Keratinocyte (primary cell): ENCODE measurements around the gene THEM4.

Source experiments
- EZH2 ChIP-seq: IDR thresholded peaks from one replicate; pipeline ENCODE4 v1.6.1; 2012; ENCODE audit warnings: inconsistent platforms, mild to moderate bottlenecking, low read length, moderate library complexity
- TF ChIP-seq, protein P1 (sequence below), 3 experiments: IDR thresholded peaks in 1 of 3; conservative IDR thresholded peaks in 1 of 3; optimal IDR thresholded peaks in 1 of 3; 2 replicates in 2 of 3; 3 replicates in 1 of 3; pipeline versions ENCODE3 to v1.5.1; 2011; ENCODE audit warnings: low read length in 3 of 3, mild to moderate bottlenecking in 3 of 3, moderate library complexity in 2 of 3, control low read depth in 1 of 3, inconsistent platforms in 1 of 3; ENCODE audit not compliant: insufficient read depth in 2 of 3; ENCODE audit errors: extremely low read depth in 1 of 3

DNA sequence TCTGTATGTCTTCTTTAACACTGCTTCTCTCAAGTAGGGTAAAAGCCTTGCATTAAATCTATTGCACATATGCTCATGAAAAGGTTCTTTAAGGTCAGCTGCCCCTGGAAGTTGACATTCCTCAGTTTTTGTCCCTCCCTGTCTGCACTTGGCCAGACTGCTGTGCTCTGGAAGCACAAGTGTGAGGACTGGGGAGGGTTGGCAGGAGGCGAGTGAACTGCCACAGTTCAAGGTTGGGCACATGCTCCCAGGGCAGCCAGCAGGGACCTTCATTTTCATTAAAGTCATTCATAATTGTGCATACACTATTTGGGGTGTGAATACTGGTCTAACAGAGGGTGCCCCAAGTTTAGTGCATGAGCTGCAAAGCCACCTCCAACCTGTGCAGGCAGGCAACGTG, 44.9 kb downstream of the THEM4 start:
- TF ChIP-seq, protein P1, sequence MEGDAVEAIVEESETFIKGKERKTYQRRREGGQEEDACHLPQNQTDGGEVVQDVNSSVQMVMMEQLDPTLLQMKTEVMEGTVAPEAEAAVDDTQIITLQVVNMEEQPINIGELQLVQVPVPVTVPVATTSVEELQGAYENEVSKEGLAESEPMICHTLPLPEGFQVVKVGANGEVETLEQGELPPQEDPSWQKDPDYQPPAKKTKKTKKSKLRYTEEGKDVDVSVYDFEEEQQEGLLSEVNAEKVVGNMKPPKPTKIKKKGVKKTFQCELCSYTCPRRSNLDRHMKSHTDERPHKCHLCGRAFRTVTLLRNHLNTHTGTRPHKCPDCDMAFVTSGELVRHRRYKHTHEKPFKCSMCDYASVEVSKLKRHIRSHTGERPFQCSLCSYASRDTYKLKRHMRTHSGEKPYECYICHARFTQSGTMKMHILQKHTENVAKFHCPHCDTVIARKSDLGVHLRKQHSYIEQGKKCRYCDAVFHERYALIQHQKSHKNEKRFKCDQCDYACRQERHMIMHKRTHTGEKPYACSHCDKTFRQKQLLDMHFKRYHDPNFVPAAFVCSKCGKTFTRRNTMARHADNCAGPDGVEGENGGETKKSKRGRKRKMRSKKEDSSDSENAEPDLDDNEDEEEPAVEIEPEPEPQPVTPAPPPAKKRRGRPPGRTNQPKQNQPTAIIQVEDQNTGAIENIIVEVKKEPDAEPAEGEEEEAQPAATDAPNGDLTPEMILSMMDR (optimal IDR thresholded peaks at IDR 0.05 in 1 of 3, IDR thresholded peaks at IDR 0.05 in 1 of 3, conservative IDR thresholded peaks at IDR 0.05 in 1 of 3; ENCODE audit: extremely low read depth in 1 of 3, insufficient read depth in 2 of 3, low read length in 3 of 3): no peak
- no peak for TF ChIP-seq EZH2
